ENCODE data around the gene RGS7. TPM values are rescaled to one million over a fixed set of nuclear protein-coding genes. Genes with fewer than 3 reads are reported as not detected.

RGS7 gene
- total RNA-seq, 1 experiment from 2014 or later: 1.0 TPM

- DNase-seq: no peak
- intact Hi-C loops (cut with micrococcal nuclease; ENCODE audit: unreplicated experiment): no loop called here
- Mint-ChIP-seq H3K9me3 (ENCODE audit: low read depth, unreplicated experiment) (no peaks in the 10 kb centered on the region), H3K36me3 (ENCODE audit: insufficient read depth, unreplicated experiment) (no peaks in the 10 kb centered on the region), H3K27me3 (ENCODE audit: unreplicated experiment) (no peaks in the 10 kb centered on the region), H3K4me1 (ENCODE audit: low read depth, unreplicated experiment) (no peaks in the 10 kb centered on the region), H3K4me3 (ENCODE audit: low read depth, unreplicated experiment) (no peak overlapping the region), H3K27ac (ENCODE audit: unreplicated experiment) (no peak overlapping the region)
- BruUV-seq (replicated peaks): no TSS peak
- CTCF ChIA-PET: no interaction called here
- no peak for TF ChIP-seq CTCF (IDR thresholded peaks at IDR 0.05; ENCODE audit: unreplicated experiment)
These were observed 30.2 kb upstream of the RGS7 start for GRCh38 chr1:241387216-241387615.

GRCh38 chr1:241376701-241377100 lies 19.7 kb upstream of the RGS7 start:
- no peak for DNase-seq
- Mint-ChIP-seq H3K36me3 (ENCODE audit: insufficient read depth, unreplicated experiment) (no peaks in the 10 kb centered on the region), H3K9me3 (ENCODE audit: low read depth, unreplicated experiment) (no peaks in the 10 kb centered on the region), H3K27me3 (ENCODE audit: unreplicated experiment) (no peaks in the 10 kb centered on the region), H3K27ac (ENCODE audit: unreplicated experiment) (no peak overlapping the region), H3K4me1 (ENCODE audit: low read depth, unreplicated experiment) (no peaks in the 10 kb centered on the region), H3K4me3 (ENCODE audit: low read depth, unreplicated experiment) (no peak overlapping the region)
- no peak for TF ChIP-seq CTCF (IDR thresholded peaks at IDR 0.05; ENCODE audit: unreplicated experiment)
- BruUV-seq (replicated peaks): no TSS peak
- CTCF ChIA-PET: no interaction called here
- intact Hi-C loops (cut with micrococcal nuclease; ENCODE audit: unreplicated experiment): no loop called here

- TF ChIP-seq CTCF (IDR thresholded peaks at IDR 0.05; ENCODE audit: unreplicated experiment): no peak
- Mint-ChIP-seq H3K9me3 (ENCODE audit: low read depth, unreplicated experiment) (no peaks in the 10 kb centered on the region), H3K27ac (ENCODE audit: unreplicated experiment) (no peak overlapping the region), H3K36me3 (ENCODE audit: insufficient read depth, unreplicated experiment) (no peaks in the 10 kb centered on the region), H3K4me3 (ENCODE audit: low read depth, unreplicated experiment) (no peak overlapping the region), H3K27me3 (ENCODE audit: unreplicated experiment) (no peaks in the 10 kb centered on the region), H3K4me1 (ENCODE audit: low read depth, unreplicated experiment) (no peaks in the 10 kb centered on the region)
- intact Hi-C loops (cut with micrococcal nuclease; ENCODE audit: unreplicated experiment): no loop called here
- CTCF ChIA-PET: no interaction called here
- no peak for DNase-seq
- no TSS peak for BruUV-seq (replicated peaks)
These were observed 18.9 kb upstream of the RGS7 start for GRCh38 chr1:241375886-241376285.

- H3K4me1 Mint-ChIP-seq (ENCODE audit: low read depth, unreplicated experiment): peaks cover 8% of the 10 kb centered on the region
- TF ChIP-seq CTCF (IDR thresholded peaks at IDR 0.05; ENCODE audit: unreplicated experiment): no peak
- no peaks in the 10 kb centered on the region for H3K27me3 Mint-ChIP-seq (ENCODE audit: unreplicated experiment)
- H3K36me3 Mint-ChIP-seq (ENCODE audit: insufficient read depth, unreplicated experiment): no peaks in the 10 kb centered on the region
- CTCF ChIA-PET: no interaction called here
- H3K4me3 Mint-ChIP-seq (ENCODE audit: low read depth, unreplicated experiment): no peak overlapping the region
- no peak for DNase-seq
- H3K9me3 Mint-ChIP-seq (ENCODE audit: low read depth, unreplicated experiment): peaks cover 6% of the 10 kb centered on the region
- no TSS peak for BruUV-seq (replicated peaks)
- intact Hi-C loops (cut with micrococcal nuclease; ENCODE audit: unreplicated experiment): no loop called here
- H3K27ac Mint-ChIP-seq (ENCODE audit: unreplicated experiment): no peak overlapping the region
These were observed 9.2 kb upstream of the RGS7 start for GRCh38 chr1:241366196-241366595.

GRCh38 chr1:241362350-241362749 lies 5.3 kb upstream of the RGS7 start:
- H3K4me1 Mint-ChIP-seq (ENCODE audit: low read depth, unreplicated experiment): peaks cover 8% of the 10 kb centered on the region
- CTCF ChIA-PET: no interaction called here
- no peak for TF ChIP-seq CTCF (IDR thresholded peaks at IDR 0.05; ENCODE audit: unreplicated experiment)

More at GRCh38 chr1:241362350-241362749, 5.3 kb upstream of the RGS7 start:
- Mint-ChIP-seq H3K27me3 (ENCODE audit: unreplicated experiment) (peaks cover 14% of the 10 kb centered on the region), H3K27ac (ENCODE audit: unreplicated experiment) (no peak overlapping the region), H3K4me3 (ENCODE audit: low read depth, unreplicated experiment) (no peak overlapping the region), H3K9me3 (ENCODE audit: low read depth, unreplicated experiment) (peaks cover 6% of the 10 kb centered on the region), H3K36me3 (ENCODE audit: insufficient read depth, unreplicated experiment) (peaks cover 1% of the 10 kb centered on the region)
- intact Hi-C loops (cut with micrococcal nuclease; ENCODE audit: unreplicated experiment): no loop called here
- BruUV-seq (replicated peaks): no TSS peak
- DNase-seq: no peak

Data from Calu3 (cell line).